OCI-LY3 (cell line): ENCODE measurements around the gene GORAB.

Experiments used
- H2AFZ ChIP-seq: fragments of 200-600, 300-600 bp; shearing (Covaris generic); 2 replicates; pipeline ENCODE4 v1.6.0; 2014; ENCODE audit warnings: antibody characterized with exemption, low read depth, low read length
- H3K27ac ChIP-seq: fragments of 200-600, 300-600 bp; sonication (generic); 2 replicates; pipeline ENCODE4 v1.5.1; 2014; ENCODE audit warnings: mild to moderate bottlenecking, low read length, moderate library complexity, mixed read lengths
- H3K27me3 ChIP-seq: fragments of 200-600, 300-600 bp; sonication (generic); 2 replicates; pipeline ENCODE4 v1.6.1; 2014; ENCODE audit warnings: low read depth, low read length, mixed read lengths
- H3K36me3 ChIP-seq: fragments of 200-600, 300-600 bp; sonication (generic); replicated peaks from 2 replicates; pipeline ENCODE3; 2014; ENCODE audit warnings: low read depth, low read length, mixed read lengths
- H3K4me1 ChIP-seq: fragments of 300-600, 200-600 bp; sonication (generic); 2 replicates; pipeline ENCODE4 v1.6.1; 2014; ENCODE audit warnings: low read length, mixed read lengths
- H3K4me2 ChIP-seq: fragments of 200-600, 300-600 bp; sonication (generic); 2 replicates; pipeline ENCODE4 v1.6.1; 2014; ENCODE audit warnings: low read length, mixed read lengths
- H3K4me3 ChIP-seq: fragments of 300-600, 200-600 bp; sonication (generic); 2 replicates; pipeline ENCODE4 v1.5.1; 2014; ENCODE audit warnings: antibody characterized with exemption, mild to moderate bottlenecking, low read length, moderate library complexity
- H3K79me2 ChIP-seq: fragments of 300-600, 200-600 bp; shearing (Covaris generic); 2 replicates; pipeline ENCODE4 v1.6.1; 2014; ENCODE audit warnings: mild to moderate bottlenecking, low read length, mixed read lengths
- H3K9ac ChIP-seq: fragments of 300-600, 200-600 bp; shearing (Covaris generic); 2 replicates; pipeline ENCODE4 v1.6.0; 2014; ENCODE audit warnings: mild to moderate bottlenecking, low read length, moderate library complexity
- H3K9me3 ChIP-seq: fragments of 200-600, 300-600 bp; shearing (Covaris generic); 2 replicates; pipeline ENCODE4 v1.6.1; 2014; ENCODE audit warnings: low read length, mixed read lengths; ENCODE audit not compliant: insufficient read depth
- H4K20me1 ChIP-seq: fragments of 200-600, 300-600 bp; sonication (generic); 2 replicates; pipeline ENCODE4 v1.6.1; 2016; ENCODE audit warnings: low read length, mixed read lengths; ENCODE audit not compliant: insufficient read depth
- EZH2phosphoT487 ChIP-seq: fragments of 200-600 bp; shearing (Covaris generic); IDR thresholded peaks from 2 replicates; pipeline ENCODE4 v1.6.1; 2018; ENCODE audit warnings: antibody characterized with exemption, mixed run types, low read depth
- TF ChIP-seq, protein P1 (sequence below): fragments of 200-600, 300-600 bp; sonication (generic); IDR thresholded peaks from 2 replicates; pipeline ENCODE4 v1.5.1; 2014; ENCODE audit warnings: antibody characterized with exemption, low read length, low read depth

Gene GORAB

DNA sequence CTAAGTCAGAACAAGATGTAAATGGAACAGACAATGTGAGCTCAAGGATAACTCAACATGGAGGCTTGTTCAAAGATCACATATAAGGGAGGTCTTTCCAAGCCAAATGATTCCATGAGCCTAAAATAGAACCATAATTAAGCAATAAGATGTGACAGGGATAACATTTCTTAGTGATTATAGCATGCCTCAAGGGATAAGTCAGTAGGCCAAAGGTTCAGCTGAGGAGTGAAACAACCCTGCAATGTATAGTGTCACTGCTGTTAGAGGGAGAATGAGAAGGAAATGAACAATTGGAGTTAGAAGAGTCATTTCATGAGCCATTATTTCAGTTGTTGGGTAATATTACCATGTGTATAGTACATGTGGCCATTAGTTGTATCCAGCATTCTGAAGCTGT, 25.0 kb downstream of the GORAB start:
- no peak overlapping the region for H3K9ac ChIP-seq
- no peak overlapping the region for H2AFZ ChIP-seq
- no peak for TF ChIP-seq EZH2phosphoT487
- TF ChIP-seq, protein P1, sequence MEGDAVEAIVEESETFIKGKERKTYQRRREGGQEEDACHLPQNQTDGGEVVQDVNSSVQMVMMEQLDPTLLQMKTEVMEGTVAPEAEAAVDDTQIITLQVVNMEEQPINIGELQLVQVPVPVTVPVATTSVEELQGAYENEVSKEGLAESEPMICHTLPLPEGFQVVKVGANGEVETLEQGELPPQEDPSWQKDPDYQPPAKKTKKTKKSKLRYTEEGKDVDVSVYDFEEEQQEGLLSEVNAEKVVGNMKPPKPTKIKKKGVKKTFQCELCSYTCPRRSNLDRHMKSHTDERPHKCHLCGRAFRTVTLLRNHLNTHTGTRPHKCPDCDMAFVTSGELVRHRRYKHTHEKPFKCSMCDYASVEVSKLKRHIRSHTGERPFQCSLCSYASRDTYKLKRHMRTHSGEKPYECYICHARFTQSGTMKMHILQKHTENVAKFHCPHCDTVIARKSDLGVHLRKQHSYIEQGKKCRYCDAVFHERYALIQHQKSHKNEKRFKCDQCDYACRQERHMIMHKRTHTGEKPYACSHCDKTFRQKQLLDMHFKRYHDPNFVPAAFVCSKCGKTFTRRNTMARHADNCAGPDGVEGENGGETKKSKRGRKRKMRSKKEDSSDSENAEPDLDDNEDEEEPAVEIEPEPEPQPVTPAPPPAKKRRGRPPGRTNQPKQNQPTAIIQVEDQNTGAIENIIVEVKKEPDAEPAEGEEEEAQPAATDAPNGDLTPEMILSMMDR: no peak
- H3K27ac ChIP-seq: no peak overlapping the region
- H3K9me3 ChIP-seq: no peaks in the 10 kb centered on the region; the same call in 1 of the 2 replicates
- no peaks in the 10 kb centered on the region for H4K20me1 ChIP-seq
- H3K79me2 ChIP-seq: no peaks in the 10 kb centered on the region
- peaks cover 74% of the 10 kb centered on the region for H3K36me3 ChIP-seq
- peaks cover 3% of the 10 kb centered on the region for H3K4me1 ChIP-seq
- no peaks in the 10 kb centered on the region for H3K27me3 ChIP-seq
- H3K4me2 ChIP-seq: no peak overlapping the region
- no peak overlapping the region for H3K4me3 ChIP-seq

DNA sequence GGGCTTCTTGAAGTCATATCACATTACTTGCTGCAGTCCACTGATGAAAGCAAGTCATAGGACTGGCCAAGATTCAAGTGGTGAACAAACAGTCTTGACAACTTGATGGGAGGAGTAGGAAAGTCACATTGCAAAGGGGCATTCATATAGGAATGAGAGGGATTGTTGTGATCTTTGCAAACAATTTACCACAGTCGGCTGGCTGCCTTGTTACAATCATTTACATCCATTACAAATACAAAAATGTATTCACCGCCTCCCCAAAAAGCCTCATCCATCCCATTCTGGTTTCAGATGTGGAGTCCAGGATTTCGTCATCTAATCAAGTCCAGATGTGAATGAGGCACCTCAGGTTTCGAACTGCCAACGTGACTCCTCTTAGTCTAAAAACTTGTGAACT, 26.8 kb downstream of the GORAB start:
- Histone ChIP-seq H3K4me1 (peaks cover 20% of the 10 kb centered on the region), H3K4me2 (no peak overlapping the region), H2AFZ (no peak overlapping the region), H3K4me3 (no peak overlapping the region), H3K36me3 (peaks cover 58% of the 10 kb centered on the region), H3K9me3 (no peaks in the 10 kb centered on the region; the same call in 1 of the 2 replicates), H3K79me2 (no peaks in the 10 kb centered on the region), H4K20me1 (no peaks in the 10 kb centered on the region), H3K27ac (no peak overlapping the region), H3K27me3 (no peaks in the 10 kb centered on the region), H3K9ac (no peak overlapping the region)
- no peak for TF ChIP-seq EZH2phosphoT487
- TF ChIP-seq, protein P1: no peak

DNA sequence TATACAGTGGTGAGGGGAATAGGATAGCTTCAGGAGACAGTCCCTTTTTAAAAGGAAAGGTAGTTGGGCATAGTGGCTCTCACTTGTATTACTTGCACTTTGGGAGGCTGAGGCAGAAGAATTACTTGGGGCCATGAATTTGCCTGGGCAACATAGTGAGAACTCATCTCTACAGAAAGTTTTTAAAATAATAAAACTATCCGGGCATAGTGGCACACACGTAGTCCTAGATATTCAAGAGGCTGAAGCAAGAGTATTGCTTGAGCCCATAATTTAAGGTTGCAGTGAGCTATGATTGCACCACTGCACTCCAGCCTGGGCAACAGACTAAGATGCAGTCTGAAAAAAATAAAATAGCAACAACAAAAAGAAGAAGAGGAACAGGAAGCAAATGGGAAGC, 27.2 kb downstream of the GORAB start:
- TF ChIP-seq EZH2phosphoT487: no peak
- TF ChIP-seq, protein P1: no peak
- Histone ChIP-seq H3K79me2 (no peaks in the 10 kb centered on the region), H3K9me3 (no peaks in the 10 kb centered on the region; the same call in 1 of the 2 replicates), H3K9ac (no peak overlapping the region), H3K4me2 (no peak overlapping the region), H4K20me1 (no peaks in the 10 kb centered on the region), H3K4me3 (no peak overlapping the region), H3K27ac (no peak overlapping the region), H3K4me1 (peaks cover 20% of the 10 kb centered on the region), H2AFZ (no peak overlapping the region), H3K27me3 (no peaks in the 10 kb centered on the region), H3K36me3 (peaks cover 56% of the 10 kb centered on the region)

DNA sequence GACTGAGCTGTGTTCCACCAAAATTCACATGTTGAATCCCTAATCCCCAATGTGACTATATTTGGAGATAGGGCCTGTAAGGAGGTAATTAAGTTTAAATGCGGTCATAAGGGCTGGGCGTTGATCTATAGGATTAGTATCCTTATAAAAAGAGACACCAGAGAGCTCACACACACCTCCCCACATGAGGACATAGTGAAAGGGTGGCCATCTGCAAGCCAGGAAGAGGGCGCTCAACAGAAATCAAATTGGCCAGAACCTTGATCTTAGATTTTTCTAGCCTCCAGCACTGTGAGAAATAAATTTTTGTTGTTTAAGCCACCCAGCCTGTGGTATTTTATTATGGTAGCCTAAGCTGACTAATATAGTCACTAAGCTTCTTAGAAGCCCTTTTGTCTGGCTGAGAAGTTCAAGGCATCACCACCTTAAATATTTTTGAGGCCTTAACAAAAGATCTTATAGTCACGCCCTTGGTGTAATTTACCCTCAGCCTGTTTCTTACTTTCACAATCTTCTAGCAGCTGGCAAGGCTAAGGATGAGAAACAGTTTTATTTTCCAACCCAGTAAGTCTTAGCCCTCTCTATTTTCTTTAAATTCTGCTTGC, 28.8 kb downstream of the GORAB start:
- H3K36me3 ChIP-seq: peaks cover 40% of the 10 kb centered on the region
- H3K27me3 ChIP-seq: no peaks in the 10 kb centered on the region
- H3K4me3 ChIP-seq: no peak overlapping the region
- peaks cover 20% of the 10 kb centered on the region for H3K4me1 ChIP-seq
- H3K9ac ChIP-seq: no peak overlapping the region
- H4K20me1 ChIP-seq: no peaks in the 10 kb centered on the region
- no peaks in the 10 kb centered on the region for H3K79me2 ChIP-seq
- TF ChIP-seq, protein P1: no peak
- no peak for TF ChIP-seq EZH2phosphoT487
- no peaks in the 10 kb centered on the region; the same call in 1 of the 2 replicates for H3K9me3 ChIP-seq
- no peak overlapping the region for H3K4me2 ChIP-seq
- no peak overlapping the region for H2AFZ ChIP-seq
- H3K27ac ChIP-seq: no peak overlapping the region
